ENCODE data around the gene HMGCS2. TPM values are rescaled to one million over a fixed set of nuclear protein-coding genes. Genes with fewer than 3 reads are reported as not detected.
"Not testable (repeated sequence)": the region's sequence is repeated elsewhere in the genome, so short reads cannot be mapped to it uniquely, and the experiment has no call there.

The HMGCS2 gene
- total and polyA plus RNA-seq, 7 experiments from 2014 or later: not detected

GRCh38 chr1:119794230-119794875 lies 25.6 kb upstream of the HMGCS2 start:
- Mint-ChIP-seq H3K27me3 (peaks cover 0 to 5% (median 4%) of the 10 kb centered on the region in 5 donors), H3K36me3 (peaks cover 0 to 4% (median 0%) of the 10 kb centered on the region in 5 donors), H3K4me1 (peaks cover 3 to 18% (median 6%) of the 10 kb centered on the region in 7 donors), H3K27ac (no peak overlapping the region), H3K4me3 (no peak overlapping the region), H3K9me3 (no peaks in the 10 kb centered on the region)
- intact Hi-C loops (cut with micrococcal nuclease): no loop called here
- Histone ChIP-seq H3K9me3 (ENCODE audit: control insufficient read depth in 2 of 3, low read length in 3 of 3) (no peaks in the 10 kb centered on the region), H3K27ac (ENCODE audit: low read depth, low read length) (no peak overlapping the region), H3K4me1 (ENCODE audit: control insufficient read depth in 2 of 2, insufficient read depth in 2 of 2, low read length in 2 of 2) (peaks cover 0 to 2% of the 10 kb centered on the region in 2 donors), H3K27me3 (ENCODE audit: control insufficient read depth in 2 of 2, insufficient read depth in 2 of 2, low read length in 2 of 2) (no peaks in the 10 kb centered on the region), H3K36me3 (ENCODE audit: control insufficient read depth in 2 of 3, insufficient read depth in 3 of 3, low read length in 3 of 3) (no peaks in the 10 kb centered on the region), H3K4me3 (ENCODE audit: low read length) (no peak overlapping the region)
- DNase-seq (no peak), ATAC-seq (no peak)
- ChIA-PET CTCF (interaction anchor here (0.5 kb wide), 1 partner anchor 15 kb away, joined by 3 read pairs; no protein-coding TSS in a partner anchor), POLR2A (no interaction called here)

- Mint-ChIP-seq H3K4me3 (no peak overlapping the region), H3K27ac (peak overlapping the region in 1 of 9 donors; percentile 21), H3K27me3 (peaks cover 0 to 7% (median 5%) of the 10 kb centered on the region in 5 donors), H3K9me3 (no peaks in the 10 kb centered on the region), H3K4me1 (peaks cover 0 to 9% (median 0%) of the 10 kb centered on the region in 7 donors), H3K36me3 (peaks cover 0 to 4% (median 0%) of the 10 kb centered on the region in 5 donors)
- Histone ChIP-seq H3K4me3 (ENCODE audit: low read length) (no peak overlapping the region), H3K4me1 (ENCODE audit: control insufficient read depth in 2 of 2, insufficient read depth in 2 of 2, low read length in 2 of 2) (no peaks in the 10 kb centered on the region), H3K36me3 (ENCODE audit: control insufficient read depth in 2 of 3, insufficient read depth in 3 of 3, low read length in 3 of 3) (no peaks in the 10 kb centered on the region), H3K9me3 (ENCODE audit: control insufficient read depth in 2 of 3, low read length in 3 of 3) (no peaks in the 10 kb centered on the region), H3K27me3 (ENCODE audit: control insufficient read depth in 2 of 2, insufficient read depth in 2 of 2, low read length in 2 of 2) (no peaks in the 10 kb centered on the region), H3K27ac (ENCODE audit: low read depth, low read length) (no peak overlapping the region)
- intact Hi-C loops (cut with micrococcal nuclease): no loop called here
- no peak for DNase-seq
- no peak for ATAC-seq
- ChIA-PET POLR2A (no interaction called here), CTCF (interaction anchor here (0.6 kb wide), 1 partner anchor 1663 kb away, joined by 3 read pairs; no protein-coding TSS in a partner anchor)
These were observed 22.7 kb upstream of the HMGCS2 start for GRCh38 chr1:119791377-119791776.

- intact Hi-C loops (cut with micrococcal nuclease): no loop called here
- no peaks in the 10 kb centered on the region for H3K36me3 ChIP-seq (ENCODE audit: control insufficient read depth in 2 of 3, insufficient read depth in 3 of 3, low read length in 3 of 3)
- Mint-ChIP-seq H3K4me1 (peaks cover 0 to 16% (median 0%) of the 10 kb centered on the region in 7 donors), H3K27ac (no peak overlapping the region), H3K36me3 (peaks cover 0 to 4% (median 0%) of the 10 kb centered on the region in 5 donors), H3K9me3 (no peaks in the 10 kb centered on the region), H3K4me3 (no peak overlapping the region), H3K27me3 (peaks cover 0 to 7% (median 5%) of the 10 kb centered on the region in 5 donors)
- no peak overlapping the region for H3K4me3 ChIP-seq (ENCODE audit: low read length)
- CTCF ChIA-PET: no interaction called here
- no peak for DNase-seq
- no peaks in the 10 kb centered on the region for H3K9me3 ChIP-seq (ENCODE audit: control insufficient read depth in 2 of 3, low read length in 3 of 3)
- no peaks in the 10 kb centered on the region for H3K27me3 ChIP-seq (ENCODE audit: control insufficient read depth in 2 of 2, insufficient read depth in 2 of 2, low read length in 2 of 2)
- no peak overlapping the region for H3K27ac ChIP-seq (ENCODE audit: low read depth, low read length)
- H3K4me1 ChIP-seq (ENCODE audit: control insufficient read depth in 2 of 2, insufficient read depth in 2 of 2, low read length in 2 of 2): no peaks in the 10 kb centered on the region
- POLR2A ChIA-PET: no interaction called here
- ATAC-seq: no peak
These were observed 21.9 kb upstream of the HMGCS2 start for GRCh38 chr1:119790451-119791198.

GRCh38 chr1:119787776-119788175 lies 19.1 kb upstream of the HMGCS2 start:
- Mint-ChIP-seq H3K4me1 (peaks cover 0 to 34% (median 0%) of the 10 kb centered on the region in 7 donors), H3K27ac (no peak overlapping the region), H3K27me3 (peaks cover 0 to 22% (median 8%) of the 10 kb centered on the region in 5 donors), H3K36me3 (peaks cover 0 to 1% (median 0%) of the 10 kb centered on the region in 5 donors), H3K9me3 (no peaks in the 10 kb centered on the region), H3K4me3 (no peak overlapping the region)
- no peak overlapping the region for H3K4me3 ChIP-seq (ENCODE audit: low read length)
- CTCF ChIA-PET: no interaction called here
- no peak overlapping the region for H3K27ac ChIP-seq (ENCODE audit: low read depth, low read length)
- ATAC-seq: no peak
- no peaks in the 10 kb centered on the region for H3K4me1 ChIP-seq (ENCODE audit: control insufficient read depth in 2 of 2, insufficient read depth in 2 of 2, low read length in 2 of 2)
- H3K27me3 ChIP-seq (ENCODE audit: control insufficient read depth in 2 of 2, insufficient read depth in 2 of 2, low read length in 2 of 2): no peaks in the 10 kb centered on the region
- intact Hi-C loops (cut with micrococcal nuclease): no loop called here
- POLR2A ChIA-PET: no interaction called here
- DNase-seq: no peak
- H3K9me3 ChIP-seq (ENCODE audit: control insufficient read depth in 2 of 3, low read length in 3 of 3): no peaks in the 10 kb centered on the region
- no peaks in the 10 kb centered on the region for H3K36me3 ChIP-seq (ENCODE audit: control insufficient read depth in 2 of 3, insufficient read depth in 3 of 3, low read length in 3 of 3)

GRCh38 chr1:119786473-119787050 lies 17.9 kb upstream of the HMGCS2 start:
- peaks cover 0 to 37% (median 0%) of the 10 kb centered on the region in 7 donors for H3K4me1 Mint-ChIP-seq
- H3K9me3 ChIP-seq (ENCODE audit: control insufficient read depth in 2 of 3, low read length in 3 of 3); H3K27me3 ChIP-seq (ENCODE audit: control insufficient read depth in 2 of 2, insufficient read depth in 2 of 2, low read length in 2 of 2); ATAC-seq; DNase-seq; POLR2A ChIA-PET; H3K36me3 Mint-ChIP-seq; CTCF ChIA-PET; H3K9me3 Mint-ChIP-seq; H3K4me3 ChIP-seq (ENCODE audit: low read length); H3K4me1 ChIP-seq (ENCODE audit: control insufficient read depth in 2 of 2, insufficient read depth in 2 of 2, low read length in 2 of 2); H3K27ac ChIP-seq (ENCODE audit: low read depth, low read length); H3K36me3 ChIP-seq (ENCODE audit: control insufficient read depth in 2 of 3, insufficient read depth in 3 of 3, low read length in 3 of 3); intact Hi-C loops (cut with micrococcal nuclease): not testable (repeated sequence)
- H3K27ac Mint-ChIP-seq: peak overlapping the region in 1 of 9 donors; percentile 69
- H3K4me3 Mint-ChIP-seq: peak overlapping the region in 1 of 10 donors; percentile 29
- peaks cover 0 to 34% (median 8%) of the 10 kb centered on the region in 5 donors for H3K27me3 Mint-ChIP-seq

- DNase-seq; CTCF ChIA-PET; POLR2A ChIA-PET; H3K4me1 ChIP-seq (ENCODE audit: control insufficient read depth in 2 of 2, insufficient read depth in 2 of 2, low read length in 2 of 2); H3K9me3 ChIP-seq (ENCODE audit: control insufficient read depth in 2 of 3, low read length in 3 of 3); intact Hi-C loops (cut with micrococcal nuclease); H3K4me3 ChIP-seq (ENCODE audit: low read length); H3K27ac ChIP-seq (ENCODE audit: low read depth, low read length); H3K36me3 Mint-ChIP-seq; H3K36me3 ChIP-seq (ENCODE audit: control insufficient read depth in 2 of 3, insufficient read depth in 3 of 3, low read length in 3 of 3); ATAC-seq; H3K27me3 ChIP-seq (ENCODE audit: control insufficient read depth in 2 of 2, insufficient read depth in 2 of 2, low read length in 2 of 2); H3K9me3 Mint-ChIP-seq: not testable (repeated sequence)
- peak overlapping the region in 1 of 9 donors; percentile 69 for H3K27ac Mint-ChIP-seq
- H3K4me1 Mint-ChIP-seq: peaks cover 0 to 37% (median 0%) of the 10 kb centered on the region in 7 donors
- peak overlapping the region in 1 of 10 donors; percentile 29 for H3K4me3 Mint-ChIP-seq
- peaks cover 0 to 39% (median 8%) of the 10 kb centered on the region in 5 donors for H3K27me3 Mint-ChIP-seq
These were observed 17.3 kb upstream of the HMGCS2 start for GRCh38 chr1:119786046-119786445.

Data from naive thymus-derived CD4-positive, alpha-beta T cell (primary cell).